ENCODE data around the gene PLAGL2. TPM values are rescaled to one million over a fixed set of nuclear protein-coding genes. Genes with fewer than 3 reads are reported as not detected.

The PLAGL2 gene
- total RNA-seq, 1 experiment from 2014 or later, result 5.8 TPM

GRCh38 chr20:32152421-32153155, 55.0 kb downstream of the PLAGL2 start:
- DNase-seq (ENCODE audit: low read depth), result no peak

- no peak for DNase-seq (ENCODE audit: low read depth)
These were observed 57.2 kb downstream of the PLAGL2 start for GRCh38 chr20:32150291-32150848.

GRCh38 chr20:32149566-32150170, 57.9 kb downstream of the PLAGL2 start:
- no peak for DNase-seq (ENCODE audit: low read depth)

GRCh38 chr20:32144898-32145662, 62.5 kb downstream of the PLAGL2 start:
- DNase-seq (ENCODE audit: low read depth), result no peak

- DNase-seq (ENCODE audit: low read depth), result no peak
These were observed 64.6 kb downstream of the PLAGL2 start for GRCh38 chr20:32142991-32143390.

Other genes with a start within 250 kb of the PLAGL2 start
- gene XKR7, start 239.6 kb downstream of the PLAGL2 start, total RNA-seq (2014; rRNA removed; shearing (Covaris generic)), result not detected in 2 replicates
- 0.03 TPM in 1 of 2 replicates, not detected in the other for gene CCM2L, start 197.3 kb downstream of the PLAGL2 start, total RNA-seq (2014; rRNA removed; shearing (Covaris generic))
- gene HCK, start 155.5 kb downstream of the PLAGL2 start, total RNA-seq (2014; rRNA removed; shearing (Covaris generic)), result not detected in 2 replicates
- gene TM9SF4, start 98.0 kb downstream of the PLAGL2 start, total RNA-seq (2014; rRNA removed; shearing (Covaris generic)), result 22.5 and 28.0 TPM in 2 replicates
- gene POFUT1, start 137 bp upstream of the PLAGL2 start, total RNA-seq (2014; rRNA removed; shearing (Covaris generic)), result 75.8 and 82.3 TPM in 2 replicates
- 15.1 and 17.1 TPM in 2 replicates for gene KIF3B, start 69.9 kb upstream of the PLAGL2 start, total RNA-seq (2014; rRNA removed; shearing (Covaris generic))
- 31.8 and 38.8 TPM in 2 replicates for gene ASXL1, start 150.6 kb upstream of the PLAGL2 start, total RNA-seq (2014; rRNA removed; shearing (Covaris generic))